Stomach (tissue), 4 donors: Measurements from ENCODE around the gene KIFBP.

ENCODE experiments used
- EP300 ChIP-seq: sonication (generic); formaldehyde crosslinking; IDR thresholded peaks from one replicate; pipeline ENCODE4 v1.6.1; 2017; ENCODE audit warnings: antibody characterized with exemption
- POLR2A ChIP-seq, 4 donors: fragments of 450-650 bp; IDR thresholded peaks; one replicate each; pipeline ENCODE4 v1.6.1; 2016; ENCODE audit warnings: antibody characterized with exemption in 4 of 4, control low read depth in 2 of 4, mild to moderate bottlenecking in 1 of 4, moderate library complexity in 1 of 4
- POLR2AphosphoS5 ChIP-seq, 3 donors: sonication (generic); formaldehyde crosslinking; IDR thresholded peaks; one replicate each; pipeline ENCODE4 v1.6.1; 2016; ENCODE audit warnings: antibody characterized with exemption in 3 of 3
- TF ChIP-seq, protein P1 (sequence below), 7 experiments: fragments of 450-650 bp in 4 of 7; fragments of 200-600 bp in 3 of 7; sonication (generic) in 3 of 7; IDR thresholded peaks; one replicate each; pipeline ENCODE4 v1.5.1; 2016 to 2019; ENCODE audit warnings: antibody characterized with exemption in 7 of 7, control low read depth in 2 of 7, mild to moderate bottlenecking in 1 of 7

DNA sequence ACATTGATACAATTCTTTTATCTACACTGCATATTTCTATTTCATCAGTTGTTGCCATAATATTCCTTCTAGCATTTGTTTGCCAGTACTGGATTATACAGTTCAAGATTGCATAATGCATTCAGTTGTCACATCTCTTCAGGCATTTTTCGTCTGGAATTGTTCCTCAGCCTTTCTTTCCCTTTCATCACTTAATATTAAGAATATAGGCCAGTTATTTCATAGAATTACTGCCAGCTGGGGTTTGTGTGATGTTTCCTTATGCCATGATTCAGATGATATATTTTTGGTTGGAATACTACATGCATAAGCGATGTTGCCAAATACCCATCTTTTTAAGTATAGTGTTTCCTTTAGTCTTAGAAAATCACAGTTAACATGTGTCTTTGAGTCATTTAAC is 20.8 kb downstream of the KIFBP start:
- TF ChIP-seq POLR2AphosphoS5 (IDR thresholded peaks at IDR 0.05), result no peak
- no peak for TF ChIP-seq EP300
- TF ChIP-seq, protein P1, sequence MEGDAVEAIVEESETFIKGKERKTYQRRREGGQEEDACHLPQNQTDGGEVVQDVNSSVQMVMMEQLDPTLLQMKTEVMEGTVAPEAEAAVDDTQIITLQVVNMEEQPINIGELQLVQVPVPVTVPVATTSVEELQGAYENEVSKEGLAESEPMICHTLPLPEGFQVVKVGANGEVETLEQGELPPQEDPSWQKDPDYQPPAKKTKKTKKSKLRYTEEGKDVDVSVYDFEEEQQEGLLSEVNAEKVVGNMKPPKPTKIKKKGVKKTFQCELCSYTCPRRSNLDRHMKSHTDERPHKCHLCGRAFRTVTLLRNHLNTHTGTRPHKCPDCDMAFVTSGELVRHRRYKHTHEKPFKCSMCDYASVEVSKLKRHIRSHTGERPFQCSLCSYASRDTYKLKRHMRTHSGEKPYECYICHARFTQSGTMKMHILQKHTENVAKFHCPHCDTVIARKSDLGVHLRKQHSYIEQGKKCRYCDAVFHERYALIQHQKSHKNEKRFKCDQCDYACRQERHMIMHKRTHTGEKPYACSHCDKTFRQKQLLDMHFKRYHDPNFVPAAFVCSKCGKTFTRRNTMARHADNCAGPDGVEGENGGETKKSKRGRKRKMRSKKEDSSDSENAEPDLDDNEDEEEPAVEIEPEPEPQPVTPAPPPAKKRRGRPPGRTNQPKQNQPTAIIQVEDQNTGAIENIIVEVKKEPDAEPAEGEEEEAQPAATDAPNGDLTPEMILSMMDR (IDR thresholded peaks at IDR 0.05), result no peak
- TF ChIP-seq POLR2A (IDR thresholded peaks at IDR 0.05), result no peak
